Myocyte (in vitro differentiated cells): ENCODE measurements around the gene CREM. TPM values are rescaled to one million over a fixed set of nuclear protein-coding genes. Genes with fewer than 3 reads are reported as not detected.
A peak's percentile ranks its signal among the peaks of the same experiment; 100 is the strongest.

Experiments
- DNase-seq: peaks from one replicate; pipeline ENCODE4 v3.0.0-alpha.2; 2012; ENCODE audit warnings: low read depth
- total RNA-seq: library from RNA; depleted of rRNA; stranded (reverse); fragments of >200 nt; gene quantifications from 2 replicates; pipeline ENCODE4 v1.2.3, GENCODE V29; 2014

CREM gene
- total RNA-seq, 1 donor from 2014 or later: 75.2 TPM

DNA sequence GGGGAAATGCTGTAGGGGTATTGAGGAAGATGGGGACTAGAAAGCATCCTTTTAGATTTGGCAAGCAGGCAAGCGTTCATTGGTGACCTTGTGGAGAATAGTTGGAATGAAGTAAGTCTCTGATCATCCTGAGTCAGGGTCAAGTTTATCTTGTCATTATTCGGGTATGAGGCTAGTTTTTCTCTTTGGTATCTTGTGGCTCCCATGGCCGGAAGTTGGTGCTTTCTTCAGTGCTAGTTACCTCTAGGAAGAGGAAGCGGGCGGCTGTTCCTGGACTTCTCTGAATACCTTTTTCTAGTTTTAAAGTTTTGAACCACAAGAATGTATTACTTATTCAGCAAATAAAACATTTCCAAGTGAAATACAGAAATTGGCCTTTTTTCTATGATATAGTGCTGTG is 9.2 kb downstream of the CREM start:
- DNase-seq: no peak

DNA sequence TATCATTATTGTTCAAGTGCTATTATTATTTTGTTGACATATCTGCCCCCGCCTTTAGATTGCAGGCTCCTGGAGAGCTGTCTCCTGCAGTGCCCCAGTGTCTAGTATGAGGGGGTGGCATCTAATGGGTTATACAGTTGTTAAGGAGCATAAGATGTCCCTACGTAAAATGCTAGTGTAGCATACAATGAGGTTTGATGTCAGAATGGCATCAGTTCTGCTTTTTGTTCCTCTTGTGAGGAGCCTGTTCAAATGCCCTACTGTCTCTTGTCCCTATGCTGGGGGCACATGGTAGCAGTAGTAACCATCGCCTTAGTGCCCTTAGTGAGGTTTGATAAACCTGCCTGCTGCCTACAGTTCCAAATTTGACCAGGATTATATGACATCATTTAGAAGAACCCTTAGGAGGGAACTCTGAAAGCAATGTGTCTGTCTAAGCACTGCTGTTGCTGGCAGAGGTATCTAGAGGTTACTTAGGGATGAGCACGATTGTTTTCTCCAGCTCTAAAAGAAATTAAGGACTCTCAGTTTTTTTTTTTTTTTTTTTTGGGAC is 9.7 kb downstream of the CREM start:
- no peak for DNase-seq

DNA sequence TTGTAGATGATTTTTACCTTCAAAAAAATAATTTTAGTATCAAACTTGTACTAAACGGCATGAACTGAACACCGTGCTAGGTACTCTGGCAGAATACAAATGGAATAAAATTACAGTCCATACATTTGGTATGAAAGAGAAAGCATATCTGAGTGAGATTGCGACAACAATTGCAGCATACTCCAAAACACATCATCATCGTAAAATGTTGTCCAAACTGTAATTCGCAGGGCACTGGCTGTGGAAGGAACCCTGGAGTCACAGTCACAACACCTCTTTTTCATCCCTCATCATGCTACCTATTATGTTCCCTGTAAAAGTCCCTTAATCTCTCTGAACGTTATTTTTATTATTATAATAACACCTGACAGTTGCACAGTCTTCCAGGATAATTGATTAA is 13.5 kb downstream of the CREM start:
- no peak for DNase-seq

- no peak for DNase-seq
Measured at GRCh38 chr10:35140727-35141126, 14.1 kb downstream of the CREM start.

- no peak for DNase-seq
Measured at GRCh38 chr10:35150308-35150707, 23.7 kb downstream of the CREM start.

- no peak for DNase-seq
Measured at GRCh38 chr10:35152992-35153391, 26.3 kb downstream of the CREM start.

- DNase-seq: no peak
Measured at GRCh38 chr10:35153716-35154115, 27.1 kb downstream of the CREM start.

GRCh38 chr10:35160743-35161142 is 34.1 kb downstream of the CREM start:
- DNase-seq: no peak

GRCh38 chr10:35161906-35162305 is 35.3 kb downstream of the CREM start:
- DNase-seq: no peak

- no peak for DNase-seq
Measured at GRCh38 chr10:35165136-35165535, 38.5 kb downstream of the CREM start.

GRCh38 chr10:35165811-35166210 is 39.2 kb downstream of the CREM start:
- no peak for DNase-seq

DNA sequence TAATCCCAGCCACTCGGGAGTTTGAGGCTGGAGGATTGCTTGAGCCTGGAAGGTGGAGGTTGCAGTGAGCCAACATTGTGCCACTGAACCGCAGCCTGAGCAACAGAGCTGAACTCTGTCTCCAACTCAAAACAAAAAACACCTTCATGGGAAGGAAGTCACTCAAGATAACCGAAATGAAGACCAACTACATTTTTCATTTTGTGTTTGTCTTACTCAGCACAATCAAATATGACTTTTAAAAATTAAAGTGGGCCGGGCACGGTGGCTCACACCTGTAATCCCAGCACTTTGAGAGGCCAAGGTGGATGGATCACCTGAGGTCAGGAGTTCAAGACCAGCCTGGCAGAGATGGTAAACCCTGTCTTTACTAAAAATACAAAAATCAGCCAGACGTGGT is 40.0 kb downstream of the CREM start:
- no peak for DNase-seq

DNA sequence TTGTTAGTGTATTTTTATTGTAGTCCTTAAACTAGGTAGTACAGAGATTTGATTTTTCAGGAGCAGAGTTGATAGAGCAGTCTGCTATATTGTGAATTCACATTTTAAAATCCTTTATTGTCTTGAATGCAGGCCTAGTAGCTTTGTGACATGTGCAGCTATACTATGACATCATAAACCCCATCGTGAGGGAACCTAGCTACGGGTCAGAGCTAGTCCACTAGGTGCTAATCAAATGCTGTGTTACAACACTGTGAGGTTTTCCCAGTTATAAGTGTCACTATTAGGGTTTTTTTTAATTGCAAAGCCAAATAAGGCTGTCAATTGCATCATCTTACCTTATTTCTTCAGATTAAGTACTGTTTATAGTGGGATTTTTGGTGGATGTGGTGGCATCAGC is 40.7 kb downstream of the CREM start:
- no peak for DNase-seq

GRCh38 chr10:35172146-35172545 is 45.5 kb downstream of the CREM start:
- no peak for DNase-seq

GRCh38 chr10:35172574-35172973 is 45.9 kb downstream of the CREM start:
- peak; percentile 60 for DNase-seq

DNA sequence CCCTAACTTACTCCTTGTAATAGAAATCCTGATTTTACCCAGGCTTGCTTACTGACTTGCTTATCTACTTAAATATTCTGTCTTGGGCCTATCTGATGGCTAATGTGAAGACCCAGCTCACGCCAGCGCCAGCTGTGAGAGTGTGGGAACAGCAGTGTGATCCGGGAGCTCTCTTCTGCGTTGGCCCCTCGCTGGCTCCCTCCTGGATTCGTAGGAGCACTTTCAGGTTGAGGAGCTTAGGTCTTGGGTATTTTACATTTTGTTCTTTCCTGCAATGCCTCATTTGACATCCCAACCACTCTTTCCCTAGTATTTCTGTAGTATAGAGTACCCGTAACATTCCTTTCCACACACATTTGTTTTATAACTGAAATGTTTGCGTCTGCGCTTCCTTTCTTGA is 51.7 kb downstream of the CREM start:
- no peak for DNase-seq

DNA sequence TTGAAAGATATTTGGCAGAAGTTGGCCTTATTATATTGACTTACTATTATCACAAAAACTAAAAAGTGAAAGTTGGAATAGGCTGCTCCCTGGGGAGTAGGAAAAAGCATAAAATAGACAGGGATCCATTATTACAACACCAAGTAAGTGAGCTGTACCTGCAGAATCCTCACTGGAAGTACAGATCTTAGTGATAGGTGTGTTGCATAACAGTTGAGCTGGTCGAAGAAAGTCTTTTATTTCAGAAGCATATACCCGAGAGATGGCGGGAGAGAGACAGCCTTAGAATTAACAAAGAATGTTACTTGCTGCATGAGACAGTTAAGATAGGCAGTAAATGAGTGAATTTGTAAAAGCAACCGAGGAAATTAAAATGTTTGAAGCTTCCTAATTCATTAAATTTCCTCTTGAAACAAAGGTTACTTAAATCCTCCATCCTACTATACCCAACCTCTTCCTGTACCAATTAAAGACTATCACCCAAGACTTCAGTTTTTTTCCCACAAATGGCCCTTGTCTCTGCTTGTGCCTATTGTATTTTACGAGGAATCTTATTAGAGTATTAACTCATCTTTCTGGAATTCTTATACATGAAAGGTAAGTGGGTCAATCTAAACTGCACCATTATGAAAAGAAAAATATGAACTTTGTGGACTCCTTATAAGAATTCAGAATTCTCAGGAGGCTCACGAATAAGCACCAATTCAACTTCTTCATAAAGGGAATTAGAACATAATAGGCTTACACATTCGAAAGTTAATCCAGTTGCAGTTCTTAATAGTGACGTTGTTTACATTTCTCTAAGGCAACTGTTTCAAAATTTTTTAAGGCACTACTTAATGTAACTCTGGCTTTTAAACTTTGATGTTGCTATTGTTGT is 56.2 kb downstream of the CREM start:
- DNase-seq: no peak

- DNase-seq: no peak
Measured at GRCh38 chr10:35184527-35185171, 58.0 kb downstream of the CREM start.

- no peak for DNase-seq
Measured at GRCh38 chr10:35185260-35186034, 58.8 kb downstream of the CREM start.

- DNase-seq: no peak
Measured at GRCh38 chr10:35188954-35189353, 62.3 kb downstream of the CREM start.

DNA sequence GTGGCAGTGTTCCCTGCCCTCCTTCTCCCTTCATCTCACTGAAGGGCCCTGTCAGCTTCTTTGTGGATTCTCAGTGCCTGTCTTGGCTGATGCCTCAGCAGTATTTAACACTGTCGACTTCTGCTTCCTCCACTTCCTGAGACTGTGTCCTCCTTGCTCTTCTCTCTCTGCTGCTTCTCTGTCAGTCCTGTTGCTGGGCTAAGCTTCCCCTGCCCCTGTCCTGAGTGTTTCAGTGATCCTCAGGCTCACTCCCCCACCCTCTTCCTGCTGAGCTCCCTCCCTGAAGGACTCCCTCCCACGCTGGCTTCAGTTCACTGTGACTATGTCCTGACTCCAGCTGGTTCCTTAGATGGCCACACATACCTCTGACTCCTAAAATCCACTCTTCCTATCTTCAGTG is 64.9 kb downstream of the CREM start:
- no peak for DNase-seq
